ENCODE measurements around the gene SOCS6.

SOCS6 gene

DNA sequence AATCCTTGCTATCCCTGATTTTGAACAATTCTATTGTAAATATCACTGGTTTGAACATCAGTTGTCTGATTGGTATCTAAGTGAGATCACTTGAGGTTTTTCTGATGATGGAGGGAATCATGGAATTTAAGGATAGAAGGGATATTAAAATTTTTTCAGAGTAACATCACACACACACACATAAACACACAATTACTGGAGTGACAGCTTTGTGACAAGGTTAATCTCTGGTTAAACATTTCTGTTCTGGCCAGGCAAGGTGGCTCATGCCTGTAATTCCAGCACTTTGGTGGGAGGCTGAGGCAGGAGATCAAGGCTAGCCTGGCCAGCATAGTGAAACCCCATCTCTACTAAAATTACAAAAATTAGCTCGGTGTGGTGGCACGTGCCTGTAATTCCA lies 85.3 kb downstream of the SOCS6 start:
- no peak overlapping the region for H3K4me2 ChIP-seq
- no peaks in the 10 kb centered on the region for H3K27me3 ChIP-seq (ENCODE audit: insufficient read depth, low read depth)
- H3K27ac ChIP-seq, result no peak overlapping the region
- no peaks in the 10 kb centered on the region for H3K4me1 ChIP-seq (ENCODE audit: low read depth, poor library complexity, severe bottlenecking)
- H3K9ac ChIP-seq, result no peak overlapping the region
- H3K36me3 ChIP-seq (ENCODE audit: insufficient read depth), result no peaks in the 10 kb centered on the region
- no peak overlapping the region for H3K4me3 ChIP-seq (IDR thresholded peaks at IDR 0.05; ENCODE audit: insufficient read depth, low read depth, low read length)
- no peaks in the 10 kb centered on the region for H3K79me2 ChIP-seq (ENCODE audit: insufficient read depth, low read depth)
- TF ChIP-seq, protein P1, sequence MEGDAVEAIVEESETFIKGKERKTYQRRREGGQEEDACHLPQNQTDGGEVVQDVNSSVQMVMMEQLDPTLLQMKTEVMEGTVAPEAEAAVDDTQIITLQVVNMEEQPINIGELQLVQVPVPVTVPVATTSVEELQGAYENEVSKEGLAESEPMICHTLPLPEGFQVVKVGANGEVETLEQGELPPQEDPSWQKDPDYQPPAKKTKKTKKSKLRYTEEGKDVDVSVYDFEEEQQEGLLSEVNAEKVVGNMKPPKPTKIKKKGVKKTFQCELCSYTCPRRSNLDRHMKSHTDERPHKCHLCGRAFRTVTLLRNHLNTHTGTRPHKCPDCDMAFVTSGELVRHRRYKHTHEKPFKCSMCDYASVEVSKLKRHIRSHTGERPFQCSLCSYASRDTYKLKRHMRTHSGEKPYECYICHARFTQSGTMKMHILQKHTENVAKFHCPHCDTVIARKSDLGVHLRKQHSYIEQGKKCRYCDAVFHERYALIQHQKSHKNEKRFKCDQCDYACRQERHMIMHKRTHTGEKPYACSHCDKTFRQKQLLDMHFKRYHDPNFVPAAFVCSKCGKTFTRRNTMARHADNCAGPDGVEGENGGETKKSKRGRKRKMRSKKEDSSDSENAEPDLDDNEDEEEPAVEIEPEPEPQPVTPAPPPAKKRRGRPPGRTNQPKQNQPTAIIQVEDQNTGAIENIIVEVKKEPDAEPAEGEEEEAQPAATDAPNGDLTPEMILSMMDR (conservative IDR thresholded peaks at IDR 0.05; ENCODE audit: low read depth, low read length), result no peak
- H2AFZ ChIP-seq (ENCODE audit: low read depth), result no peak overlapping the region
- H4K20me1 ChIP-seq (ENCODE audit: insufficient read depth), result no peaks in the 10 kb centered on the region

DNA sequence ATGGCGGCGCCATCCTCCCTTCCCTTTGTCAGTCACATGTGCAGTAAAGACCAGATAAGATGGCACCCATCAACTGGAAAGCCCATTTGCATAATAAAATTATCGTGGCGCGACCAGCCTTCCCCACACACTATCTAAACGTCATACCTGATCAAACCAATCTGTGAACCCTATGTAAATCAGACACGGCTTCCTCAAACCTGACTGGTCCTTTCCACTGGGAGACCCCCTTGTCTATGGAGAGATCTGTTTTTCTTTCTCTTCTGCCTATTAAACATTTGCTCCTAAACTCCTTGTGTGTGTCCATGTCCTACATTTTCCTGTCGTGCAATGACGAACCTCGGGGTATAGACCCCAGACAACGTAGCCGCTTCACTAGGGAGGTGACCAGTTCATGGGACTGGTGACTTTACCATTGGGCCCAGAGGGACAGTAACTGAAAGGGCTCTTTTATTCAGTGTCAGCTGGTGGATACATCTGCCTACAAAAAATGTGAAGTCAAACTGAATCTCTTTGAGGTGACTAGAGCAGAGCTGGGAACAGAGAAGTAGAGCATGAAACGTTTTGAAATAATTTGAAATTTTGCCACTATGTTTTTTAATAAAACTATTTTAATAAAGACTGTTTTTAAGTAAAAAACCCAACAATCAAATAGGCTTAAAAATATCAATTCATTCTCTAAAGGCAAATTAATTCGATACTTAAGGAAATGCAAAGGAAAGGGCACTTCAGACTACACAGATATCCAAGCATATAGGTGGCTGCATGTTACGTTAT lies 87.5 kb downstream of the SOCS6 start:
- Histone ChIP-seq H2AFZ (ENCODE audit: low read depth) (no peak overlapping the region), H3K27ac (no peak overlapping the region), H3K4me1 (ENCODE audit: low read depth, poor library complexity, severe bottlenecking) (no peaks in the 10 kb centered on the region), H3K4me3 (IDR thresholded peaks at IDR 0.05; ENCODE audit: insufficient read depth, low read depth, low read length) (no peak overlapping the region), H3K79me2 (ENCODE audit: insufficient read depth, low read depth) (no peaks in the 10 kb centered on the region), H3K27me3 (ENCODE audit: insufficient read depth, low read depth) (no peaks in the 10 kb centered on the region), H3K4me2 (no peak overlapping the region), H3K36me3 (ENCODE audit: insufficient read depth) (no peaks in the 10 kb centered on the region), H3K9ac (no peak overlapping the region), H4K20me1 (ENCODE audit: insufficient read depth) (no peaks in the 10 kb centered on the region)
- TF ChIP-seq, protein P1 (conservative IDR thresholded peaks at IDR 0.05; ENCODE audit: low read depth, low read length), result no peak

DNA sequence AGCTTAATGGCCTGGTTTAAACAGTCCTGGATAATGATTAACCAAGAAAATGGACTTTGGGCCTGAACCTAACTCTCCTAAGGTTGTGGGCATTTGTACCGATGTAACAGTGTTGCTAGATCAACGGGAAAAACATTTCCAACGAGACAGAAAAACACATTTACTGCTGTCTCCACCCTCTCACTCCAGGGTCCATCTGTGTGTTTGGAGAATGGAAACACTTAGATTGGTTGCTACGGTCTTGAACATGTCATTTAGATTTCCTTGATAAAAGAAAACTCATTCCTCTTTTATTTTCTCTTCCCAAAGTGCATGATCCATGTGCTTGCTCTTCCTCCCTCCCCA lies 88.0 kb downstream of the SOCS6 start:
- TF ChIP-seq, protein P1 (conservative IDR thresholded peaks at IDR 0.05; ENCODE audit: low read depth, low read length), result no peak
- H3K79me2 ChIP-seq (ENCODE audit: insufficient read depth, low read depth), result no peaks in the 10 kb centered on the region
- no peaks in the 10 kb centered on the region for H3K27me3 ChIP-seq (ENCODE audit: insufficient read depth, low read depth)
- no peaks in the 10 kb centered on the region for H3K36me3 ChIP-seq (ENCODE audit: insufficient read depth)
- no peak overlapping the region for H3K4me3 ChIP-seq (IDR thresholded peaks at IDR 0.05; ENCODE audit: insufficient read depth, low read depth, low read length)
- H4K20me1 ChIP-seq (ENCODE audit: insufficient read depth), result no peaks in the 10 kb centered on the region
- H3K9ac ChIP-seq, result no peak overlapping the region
- no peak overlapping the region for H3K4me2 ChIP-seq
- H3K27ac ChIP-seq, result no peak overlapping the region
- no peak overlapping the region for H2AFZ ChIP-seq (ENCODE audit: low read depth)
- H3K4me1 ChIP-seq (ENCODE audit: low read depth, poor library complexity, severe bottlenecking), result no peaks in the 10 kb centered on the region

DNA sequence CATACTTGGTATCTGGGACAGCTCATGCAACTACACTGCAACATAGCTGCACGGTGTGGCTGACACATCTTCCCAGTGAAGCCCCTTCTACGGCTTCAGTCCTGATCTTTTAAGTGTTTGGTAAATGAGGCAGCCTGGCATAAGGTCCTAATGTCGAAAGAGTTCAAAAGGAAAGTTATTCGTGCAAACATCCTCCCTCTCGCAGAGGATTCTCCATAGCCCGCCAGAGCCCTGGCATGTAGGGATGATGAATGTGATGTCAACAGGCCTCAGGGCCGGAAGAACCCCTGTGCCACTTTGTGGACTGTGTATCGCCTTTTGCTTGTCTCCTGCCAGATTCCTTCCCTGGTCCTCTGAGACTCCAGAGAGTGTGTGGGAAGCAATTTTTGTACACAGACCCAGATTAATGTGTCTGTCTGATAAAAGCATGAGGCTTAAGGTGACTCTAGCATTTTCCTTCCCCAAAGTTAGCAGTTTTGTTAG lies 88.5 kb downstream of the SOCS6 start:
- no peak overlapping the region for H3K4me2 ChIP-seq
- H3K9ac ChIP-seq, result no peak overlapping the region
- no peaks in the 10 kb centered on the region for H3K79me2 ChIP-seq (ENCODE audit: insufficient read depth, low read depth)
- no peaks in the 10 kb centered on the region for H3K4me1 ChIP-seq (ENCODE audit: low read depth, poor library complexity, severe bottlenecking)
- no peak overlapping the region for H2AFZ ChIP-seq (ENCODE audit: low read depth)
- H4K20me1 ChIP-seq (ENCODE audit: insufficient read depth), result no peaks in the 10 kb centered on the region
- no peak overlapping the region for H3K4me3 ChIP-seq (IDR thresholded peaks at IDR 0.05; ENCODE audit: insufficient read depth, low read depth, low read length)
- no peak overlapping the region for H3K27ac ChIP-seq
- H3K27me3 ChIP-seq (ENCODE audit: insufficient read depth, low read depth), result no peaks in the 10 kb centered on the region
- no peaks in the 10 kb centered on the region for H3K36me3 ChIP-seq (ENCODE audit: insufficient read depth)
- TF ChIP-seq, protein P1 (conservative IDR thresholded peaks at IDR 0.05; ENCODE audit: low read depth, low read length), result no peak
